ENCODE results near the gene SLC22A6. TPM values are rescaled to one million over a fixed set of nuclear protein-coding genes. Genes with fewer than 3 reads are reported as not detected.
A peak's percentile ranks its signal among the peaks of the same experiment; 100 is the strongest.

Gene SLC22A6, protein sequence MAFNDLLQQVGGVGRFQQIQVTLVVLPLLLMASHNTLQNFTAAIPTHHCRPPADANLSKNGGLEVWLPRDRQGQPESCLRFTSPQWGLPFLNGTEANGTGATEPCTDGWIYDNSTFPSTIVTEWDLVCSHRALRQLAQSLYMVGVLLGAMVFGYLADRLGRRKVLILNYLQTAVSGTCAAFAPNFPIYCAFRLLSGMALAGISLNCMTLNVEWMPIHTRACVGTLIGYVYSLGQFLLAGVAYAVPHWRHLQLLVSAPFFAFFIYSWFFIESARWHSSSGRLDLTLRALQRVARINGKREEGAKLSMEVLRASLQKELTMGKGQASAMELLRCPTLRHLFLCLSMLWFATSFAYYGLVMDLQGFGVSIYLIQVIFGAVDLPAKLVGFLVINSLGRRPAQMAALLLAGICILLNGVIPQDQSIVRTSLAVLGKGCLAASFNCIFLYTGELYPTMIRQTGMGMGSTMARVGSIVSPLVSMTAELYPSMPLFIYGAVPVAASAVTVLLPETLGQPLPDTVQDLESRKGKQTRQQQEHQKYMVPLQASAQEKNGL
- total RNA-seq (2012; rRNA removed) = not detected in 2 replicates

DNA sequence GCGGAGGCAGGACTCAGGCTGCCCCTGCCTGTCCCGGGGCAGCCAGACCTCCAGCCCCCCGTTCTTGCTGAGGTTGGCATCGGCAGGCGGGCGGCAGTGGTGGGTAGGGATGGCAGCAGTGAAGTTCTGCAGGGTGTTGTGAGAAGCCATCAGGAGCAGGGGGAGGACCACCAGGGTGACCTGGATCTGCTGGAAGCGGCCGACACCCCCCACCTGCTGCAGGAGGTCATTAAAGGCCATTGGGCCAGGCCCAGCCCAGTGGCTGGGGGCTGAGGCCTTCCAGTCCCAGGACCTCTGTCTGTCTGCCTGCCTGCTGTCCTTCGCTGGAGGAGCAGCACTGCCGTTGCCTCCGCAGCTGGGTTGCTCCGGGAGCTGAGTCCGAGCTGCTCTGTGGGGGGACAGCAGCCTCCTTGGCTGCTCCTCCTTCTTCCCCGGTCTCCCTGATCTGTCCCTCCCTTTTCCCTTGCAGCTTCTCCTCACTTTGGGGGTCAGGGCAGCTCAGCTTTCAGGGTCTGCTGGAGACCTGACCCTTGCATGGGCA lies at the start of gene SLC22A6:
SLC22A6 (minus strand) TSS at position 517 of the 541 bp plus-strand sequence; CDS start at position 240, 277 bp downstream.
- Histone ChIP-seq H3K4me2 (ENCODE audit: low read length) (no peak within 1 kb of the TSS), H3K27me3 (ENCODE audit: control insufficient read depth, insufficient read depth, low read length) (peaks cover 13% of the 10 kb centered on the region), H3K36me3 (ENCODE audit: insufficient read depth, low read length) (no peaks in the 10 kb centered on the region), H3K4me1 (ENCODE audit: control insufficient read depth, insufficient read depth, low read length) (no peaks in the 10 kb centered on the region), H3K4me3 (ENCODE audit: low read length) (no peak within 1 kb of the TSS), H3K9ac (ENCODE audit: low read depth, low read length) (no peak within 1 kb of the TSS), H3K9me3 (replicated peaks; ENCODE audit: low read length) (no peaks in the 10 kb centered on the region)

DNA sequence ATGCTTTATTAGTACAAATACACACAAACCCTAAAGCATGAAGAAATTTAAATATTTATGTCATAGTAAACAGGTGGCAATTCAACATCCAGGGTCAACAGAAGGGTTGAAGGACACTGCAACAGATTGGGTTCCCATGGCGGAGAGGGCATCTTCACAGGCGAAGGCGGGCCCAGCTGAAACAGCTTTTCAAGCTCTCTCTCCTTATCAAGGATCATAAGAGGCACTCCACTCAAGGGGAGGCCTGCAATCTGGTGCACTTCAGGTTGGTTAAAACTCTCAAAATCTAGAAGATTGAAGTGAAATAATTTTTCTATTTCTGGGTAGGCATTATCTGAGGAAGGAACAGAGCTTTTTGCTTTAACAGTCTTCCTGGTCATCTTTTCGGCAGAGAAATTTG lies 47.7 kb upstream of the SLC22A6 start:
- Histone ChIP-seq H3K27me3 (ENCODE audit: control insufficient read depth, insufficient read depth, low read length) (peaks cover 17% of the 10 kb centered on the region), H3K36me3 (ENCODE audit: insufficient read depth, low read length) (no peaks in the 10 kb centered on the region), H3K4me1 (ENCODE audit: control insufficient read depth, insufficient read depth, low read length) (no peaks in the 10 kb centered on the region), H3K9ac (ENCODE audit: low read depth, low read length) (no peak overlapping the region), H3K4me3 (ENCODE audit: low read length) (no peak overlapping the region), H3K9me3 (replicated peaks; ENCODE audit: low read length) (no peaks in the 10 kb centered on the region), H3K4me2 (ENCODE audit: low read length) (no peak overlapping the region)

DNA sequence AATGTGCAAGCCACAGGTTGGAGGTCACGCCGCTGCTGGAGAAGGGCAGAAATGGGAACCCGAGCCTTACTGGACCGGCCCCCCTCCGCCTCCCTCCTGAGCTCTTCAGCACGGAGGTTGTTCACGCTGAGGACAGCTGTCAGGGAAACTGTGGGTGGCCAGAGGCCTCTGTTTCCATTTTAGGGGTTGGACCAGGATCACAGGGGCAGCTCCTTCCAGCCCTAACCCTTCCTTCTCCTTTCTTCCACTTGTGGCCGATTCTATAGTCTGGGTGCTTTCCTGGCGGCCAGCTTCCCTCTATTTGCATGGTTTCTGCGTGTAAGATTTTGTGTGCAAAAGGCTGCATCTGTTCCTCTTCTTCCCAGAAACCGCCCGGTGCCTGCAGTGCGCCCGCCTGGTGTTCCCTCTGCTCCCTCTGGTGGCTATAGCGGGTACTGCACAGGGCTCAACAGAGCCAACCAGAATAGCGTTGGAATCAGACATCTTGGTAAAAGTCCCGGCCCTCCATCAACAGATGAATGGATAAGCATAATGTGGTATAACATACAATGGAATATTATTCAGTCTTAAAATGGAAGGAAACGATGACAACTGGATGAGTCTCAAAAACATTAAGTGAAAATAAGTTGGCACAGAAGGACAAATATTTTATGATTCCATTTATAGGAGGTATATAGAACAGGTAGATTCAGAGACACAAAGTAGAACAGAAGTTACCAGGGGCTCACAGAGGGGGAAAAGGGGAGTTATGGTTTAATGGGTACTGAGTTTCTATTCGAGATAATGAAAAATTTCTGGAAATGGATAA lies 39.3 kb upstream of the SLC22A6 start:
- Histone ChIP-seq H3K4me3 (ENCODE audit: low read length) (no peak overlapping the region), H3K27me3 (ENCODE audit: control insufficient read depth, insufficient read depth, low read length) (peaks cover 42% of the 10 kb centered on the region), H3K9me3 (replicated peaks; ENCODE audit: low read length) (no peaks in the 10 kb centered on the region), H3K4me1 (ENCODE audit: control insufficient read depth, insufficient read depth, low read length) (no peaks in the 10 kb centered on the region), H3K9ac (ENCODE audit: low read depth, low read length) (no peak overlapping the region), H3K36me3 (ENCODE audit: insufficient read depth, low read length) (no peaks in the 10 kb centered on the region), H3K4me2 (ENCODE audit: low read length) (peak overlapping the region; percentile 51)

DNA sequence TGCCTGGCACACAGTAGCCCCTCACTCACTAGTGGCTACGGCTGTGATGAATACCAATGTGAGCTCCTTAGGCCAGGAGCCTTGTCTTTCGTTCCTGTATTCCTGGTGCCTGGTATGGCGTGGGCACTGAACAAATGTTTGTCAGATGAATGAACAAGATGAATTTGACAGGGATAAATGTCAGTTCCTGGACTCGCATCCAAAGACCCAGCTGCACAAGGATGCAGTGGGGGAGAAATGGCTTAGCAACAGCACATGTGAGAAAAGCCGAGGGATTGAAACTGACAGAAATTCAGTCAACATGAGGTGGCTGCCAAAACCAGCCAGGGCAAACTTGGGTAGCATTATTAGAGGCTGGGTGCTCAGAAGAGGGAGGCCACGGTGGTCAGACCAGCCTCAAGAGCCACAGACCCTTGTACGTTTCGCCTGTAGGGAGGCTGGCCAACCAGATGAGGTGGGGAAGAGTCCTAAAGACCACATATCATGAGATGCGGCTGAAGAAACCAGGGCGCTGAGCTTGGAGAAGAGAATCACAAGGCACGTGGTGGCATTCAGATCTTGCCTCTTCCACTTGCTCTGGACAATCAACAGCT lies 38.6 kb upstream of the SLC22A6 start:
- Histone ChIP-seq H3K9ac (ENCODE audit: low read depth, low read length) (no peak overlapping the region), H3K4me3 (ENCODE audit: low read length) (no peak overlapping the region), H3K36me3 (ENCODE audit: insufficient read depth, low read length) (no peaks in the 10 kb centered on the region), H3K4me1 (ENCODE audit: control insufficient read depth, insufficient read depth, low read length) (no peaks in the 10 kb centered on the region), H3K27me3 (ENCODE audit: control insufficient read depth, insufficient read depth, low read length) (peaks cover 49% of the 10 kb centered on the region), H3K9me3 (replicated peaks; ENCODE audit: low read length) (no peaks in the 10 kb centered on the region), H3K4me2 (ENCODE audit: low read length) (peak overlapping the region; percentile 51)

DNA sequence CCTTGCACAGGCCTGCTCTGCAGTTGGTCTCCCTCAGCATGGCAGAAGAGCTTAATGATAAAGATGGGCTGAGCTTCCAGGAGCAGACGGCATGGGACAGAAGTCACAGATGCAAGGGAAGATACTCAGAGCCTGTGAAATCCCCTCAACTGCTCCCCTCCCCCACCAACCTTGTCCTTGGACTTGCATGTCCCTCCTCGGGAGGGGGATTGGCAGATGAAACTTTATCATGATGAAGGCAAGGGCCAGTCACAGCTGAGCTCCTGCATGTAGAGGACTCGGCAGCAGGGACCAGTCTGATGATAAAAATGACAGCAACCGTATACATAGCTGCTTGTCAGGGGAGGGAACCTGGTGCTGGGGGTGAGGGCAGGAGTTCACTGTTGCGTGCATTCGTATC lies 37.7 kb upstream of the SLC22A6 start:
- Histone ChIP-seq H3K4me1 (ENCODE audit: control insufficient read depth, insufficient read depth, low read length) (no peaks in the 10 kb centered on the region), H3K9me3 (replicated peaks; ENCODE audit: low read length) (no peaks in the 10 kb centered on the region), H3K27me3 (ENCODE audit: control insufficient read depth, insufficient read depth, low read length) (peaks cover 54% of the 10 kb centered on the region), H3K36me3 (ENCODE audit: insufficient read depth, low read length) (no peaks in the 10 kb centered on the region), H3K9ac (ENCODE audit: low read depth, low read length) (no peak overlapping the region), H3K4me3 (ENCODE audit: low read length) (no peak overlapping the region), H3K4me2 (ENCODE audit: low read length) (no peak overlapping the region)

DNA sequence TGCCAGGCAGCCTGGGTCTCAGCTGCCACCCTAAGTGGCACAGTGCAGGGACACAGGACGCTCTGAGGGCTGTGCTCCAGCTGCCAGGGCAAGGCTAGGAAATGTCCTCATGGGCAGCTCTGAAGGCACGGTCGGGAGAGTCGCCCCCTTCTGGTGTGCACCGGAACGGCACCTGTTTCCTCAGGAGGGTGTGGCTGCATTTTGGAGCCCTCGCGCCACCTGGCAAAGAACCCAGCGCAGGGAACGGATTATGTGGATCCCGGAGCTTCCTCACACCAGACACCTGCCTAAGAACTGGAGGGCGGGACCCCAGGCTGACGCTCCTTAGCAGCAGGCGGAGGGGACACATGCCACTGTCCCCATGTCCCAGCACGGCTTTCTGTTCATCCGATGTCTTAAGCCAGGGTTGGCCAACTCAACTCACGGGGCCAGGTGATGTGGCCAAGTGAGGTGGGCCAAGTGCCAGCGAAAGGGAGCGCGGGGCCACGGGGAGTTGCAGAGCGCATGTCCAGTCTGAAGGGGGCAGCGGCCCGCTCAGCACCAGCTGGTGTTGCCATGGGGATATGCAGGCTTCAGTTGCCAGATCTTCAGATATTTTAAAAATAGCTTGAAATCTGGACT lies 36.0 kb upstream of the SLC22A6 start:
- Histone ChIP-seq H3K4me3 (ENCODE audit: low read length) (no peak overlapping the region), H3K4me2 (ENCODE audit: low read length) (no peak overlapping the region), H3K9me3 (replicated peaks; ENCODE audit: low read length) (no peaks in the 10 kb centered on the region), H3K27me3 (ENCODE audit: control insufficient read depth, insufficient read depth, low read length) (peaks cover 64% of the 10 kb centered on the region), H3K4me1 (ENCODE audit: control insufficient read depth, insufficient read depth, low read length) (no peaks in the 10 kb centered on the region), H3K9ac (ENCODE audit: low read depth, low read length) (no peak overlapping the region), H3K36me3 (ENCODE audit: insufficient read depth, low read length) (no peaks in the 10 kb centered on the region)

DNA sequence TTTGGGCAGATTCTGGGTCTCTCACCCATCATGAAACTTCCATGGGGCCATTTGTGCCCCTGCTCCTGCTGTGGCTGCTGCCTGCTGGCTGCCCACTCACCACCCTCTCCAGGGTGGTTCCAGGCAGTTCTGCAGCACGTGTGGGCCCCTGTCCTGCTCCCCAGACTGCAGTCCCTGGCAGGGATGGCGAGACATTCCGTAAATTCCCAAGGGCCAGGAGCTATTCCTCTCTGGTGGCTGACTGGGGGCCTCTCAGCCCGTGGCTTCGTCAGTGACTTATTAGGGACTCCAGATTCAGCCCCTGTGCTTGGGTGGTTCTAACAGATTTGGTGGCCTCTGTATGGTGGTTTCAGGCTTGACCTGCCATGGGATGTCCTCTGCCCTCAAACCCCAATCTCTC lies 34.7 kb upstream of the SLC22A6 start:
- peaks cover 69% of the 10 kb centered on the region for H3K27me3 ChIP-seq (ENCODE audit: control insufficient read depth, insufficient read depth, low read length)
- no peak overlapping the region for H3K4me3 ChIP-seq (ENCODE audit: low read length)
- H3K4me2 ChIP-seq (ENCODE audit: low read length) = no peak overlapping the region
- H3K9ac ChIP-seq (ENCODE audit: low read depth, low read length) = no peak overlapping the region
- H3K9me3 ChIP-seq (replicated peaks; ENCODE audit: low read length) = no peaks in the 10 kb centered on the region
- no peaks in the 10 kb centered on the region for H3K36me3 ChIP-seq (ENCODE audit: insufficient read depth, low read length)
- no peaks in the 10 kb centered on the region for H3K4me1 ChIP-seq (ENCODE audit: control insufficient read depth, insufficient read depth, low read length)

DNA sequence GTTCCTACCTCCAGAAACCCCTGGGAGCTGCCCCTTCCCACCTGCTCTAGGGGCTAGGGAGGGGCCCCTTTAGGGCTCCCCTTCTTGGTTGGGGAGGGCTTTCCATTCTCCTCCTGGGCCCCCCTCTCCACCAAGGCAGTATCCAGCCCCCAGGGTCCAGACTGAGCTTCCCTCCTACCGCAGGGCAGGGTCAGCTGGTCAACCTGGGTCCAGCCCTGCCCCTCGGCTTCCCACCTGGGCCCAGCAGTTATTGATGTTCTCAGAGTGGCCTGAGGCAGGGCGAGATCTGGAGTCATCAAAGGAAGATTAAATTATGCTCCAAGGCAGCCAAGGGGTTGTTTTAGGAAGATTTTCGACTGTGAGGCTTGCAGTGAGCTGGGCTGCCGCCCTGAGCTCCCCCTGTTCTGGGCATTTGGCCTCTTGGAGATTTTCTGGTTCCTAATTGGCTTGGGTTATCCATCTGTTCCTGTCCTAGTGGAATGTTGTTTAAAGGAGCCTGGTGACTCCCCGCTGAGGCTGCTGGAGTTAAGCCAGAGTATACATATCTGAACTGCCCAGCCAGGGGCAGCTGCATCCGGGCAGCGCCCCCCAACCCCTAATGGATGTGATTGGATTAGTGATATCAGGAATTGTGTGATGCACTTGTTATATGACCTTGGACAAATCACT lies 32.7 kb upstream of the SLC22A6 start:
- Histone ChIP-seq H3K36me3 (ENCODE audit: insufficient read depth, low read length) (no peaks in the 10 kb centered on the region), H3K4me2 (ENCODE audit: low read length) (no peak overlapping the region), H3K27me3 (ENCODE audit: control insufficient read depth, insufficient read depth, low read length) (peaks cover 77% of the 10 kb centered on the region), H3K4me3 (ENCODE audit: low read length) (no peak overlapping the region), H3K9me3 (replicated peaks; ENCODE audit: low read length) (no peaks in the 10 kb centered on the region), H3K4me1 (ENCODE audit: control insufficient read depth, insufficient read depth, low read length) (no peaks in the 10 kb centered on the region), H3K9ac (ENCODE audit: low read depth, low read length) (no peak overlapping the region)

DNA sequence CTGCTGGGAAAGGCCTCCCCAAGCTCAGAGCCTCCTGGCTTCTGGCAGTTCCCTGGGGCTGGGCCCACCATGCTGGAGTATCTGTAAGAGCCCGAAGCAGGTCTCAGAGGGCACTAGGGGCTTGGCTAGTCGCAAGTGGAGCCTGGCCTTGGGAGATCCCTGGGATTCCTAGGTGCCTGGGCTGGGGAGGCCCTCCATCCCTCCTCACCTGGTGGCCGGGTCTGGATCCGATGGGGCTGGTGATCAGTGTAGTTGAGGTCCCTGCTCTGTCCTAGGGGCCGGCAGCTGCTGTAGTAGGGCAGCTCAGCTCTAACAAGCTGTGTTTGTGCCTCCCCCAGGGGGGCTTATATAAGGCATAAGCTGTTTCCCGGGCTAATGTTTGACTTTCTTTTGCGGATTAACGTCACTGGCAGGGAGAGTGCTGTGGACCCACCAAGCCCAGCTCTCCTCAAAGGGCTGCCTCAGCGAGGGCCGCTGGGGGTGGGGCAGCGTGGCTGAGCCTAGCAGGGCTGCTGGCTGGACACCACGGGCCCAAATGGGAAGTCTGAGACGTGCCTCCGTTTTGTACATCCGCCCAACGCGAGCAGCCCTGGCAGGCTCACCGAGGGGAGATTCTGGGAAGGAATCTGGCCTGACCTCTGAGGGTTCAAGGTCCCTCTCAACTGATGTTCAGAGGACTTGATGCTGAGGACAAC lies 30.9 kb upstream of the SLC22A6 start, which contains the start of gene SLC22A8:
SLC22A8 (minus strand) TSS at position 321 of the 695 bp plus-strand sequence. CDS start 883 bp downstream, outside the sequence.
- no peaks in the 10 kb centered on the region for H3K36me3 ChIP-seq (ENCODE audit: insufficient read depth, low read length)
- no peak within 1 kb of the TSS for H3K4me3 ChIP-seq (ENCODE audit: low read length)

DNA sequence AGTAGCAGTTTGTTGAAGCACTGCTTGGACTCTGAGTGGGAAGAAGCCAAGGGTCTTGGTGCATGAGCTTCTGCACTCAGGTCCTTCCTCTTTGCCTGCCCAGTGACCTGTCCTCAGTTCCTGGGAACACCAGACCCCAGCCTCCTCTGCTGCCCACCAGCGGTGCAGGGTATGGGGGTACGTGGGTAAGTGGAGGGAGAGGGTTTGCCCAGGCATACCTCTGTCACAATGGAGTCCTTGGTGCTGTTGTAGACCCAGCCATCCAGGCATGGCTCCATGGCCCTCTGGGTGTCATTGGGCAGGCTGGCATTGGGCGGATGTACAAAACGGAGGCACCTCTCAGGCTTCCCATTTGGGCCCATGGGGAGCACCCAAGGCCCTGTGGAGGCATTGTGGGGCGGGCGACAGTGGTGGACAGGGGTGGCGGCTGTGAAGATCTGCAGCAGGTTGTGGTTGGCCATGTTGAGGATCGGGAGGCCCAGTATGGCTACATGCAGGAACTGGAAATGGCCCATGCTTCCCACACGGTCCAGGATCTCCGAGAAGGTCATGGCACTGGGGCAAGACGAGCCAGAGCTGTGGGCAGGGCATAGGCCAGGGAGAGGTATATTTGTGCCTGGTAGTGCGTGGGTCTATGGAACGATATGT lies 29.8 kb upstream of the SLC22A6 start:
- Histone ChIP-seq H3K27me3 (ENCODE audit: control insufficient read depth, insufficient read depth, low read length) (peaks cover 79% of the 10 kb centered on the region), H3K4me3 (ENCODE audit: low read length) (no peak overlapping the region), H3K4me1 (ENCODE audit: control insufficient read depth, insufficient read depth, low read length) (no peaks in the 10 kb centered on the region), H3K36me3 (ENCODE audit: insufficient read depth, low read length) (no peaks in the 10 kb centered on the region), H3K9me3 (replicated peaks; ENCODE audit: low read length) (no peaks in the 10 kb centered on the region), H3K4me2 (ENCODE audit: low read length) (no peak overlapping the region), H3K9ac (ENCODE audit: low read depth, low read length) (no peak overlapping the region)

More for the DNA sequence above, 30.9 kb upstream of the SLC22A6 start, which contains the start of gene SLC22A8:
- H3K4me1 ChIP-seq (ENCODE audit: control insufficient read depth, insufficient read depth, low read length) = no peaks in the 10 kb centered on the region
- H3K4me2 ChIP-seq (ENCODE audit: low read length) = no peak within 1 kb of the TSS
- H3K27me3 ChIP-seq (ENCODE audit: control insufficient read depth, insufficient read depth, low read length) = peaks cover 75% of the 10 kb centered on the region
- no peaks in the 10 kb centered on the region for H3K9me3 ChIP-seq (replicated peaks; ENCODE audit: low read length)
- H3K9ac ChIP-seq (ENCODE audit: low read depth, low read length) = no peak within 1 kb of the TSS

All from skeletal muscle satellite cell (primary cell).